Activated T-cell treated with anti-CD3 and anti-CD28 coated beads for 1 hour (primary cell): ENCODE results near the gene VEZT.
A peak's percentile ranks its signal among the peaks of the same experiment; 100 is the strongest.

ENCODE experiments used
- DNase-seq: peaks from one replicate; pipeline ENCODE4 v3.0.0-alpha.2; 2020; ENCODE audit warnings: low read depth

Gene VEZT

DNA sequence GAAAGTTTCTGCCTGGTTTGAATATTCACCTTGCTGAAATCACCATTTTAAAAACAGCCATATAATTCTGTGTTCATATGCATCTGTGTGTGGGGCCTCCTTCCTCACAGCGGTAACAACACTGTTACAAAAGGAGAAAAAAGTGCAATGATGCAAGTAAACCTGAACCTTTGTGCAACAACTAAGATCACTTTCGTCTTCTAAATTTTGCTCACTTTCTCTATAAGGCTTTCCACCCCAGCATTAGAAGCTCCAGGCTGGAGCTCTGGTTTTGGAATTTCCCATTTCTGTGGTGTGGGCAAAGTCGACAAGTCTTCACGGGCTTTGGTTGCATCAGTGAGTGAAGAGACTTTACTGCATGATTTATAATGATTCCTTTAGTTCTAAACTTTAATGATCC is 18.7 kb upstream of the VEZT start:
- DNase-seq: no peak

- no peak for DNase-seq
Observed at GRCh38 chr12:95200128-95200894, 17.3 kb upstream of the VEZT start.

DNA sequence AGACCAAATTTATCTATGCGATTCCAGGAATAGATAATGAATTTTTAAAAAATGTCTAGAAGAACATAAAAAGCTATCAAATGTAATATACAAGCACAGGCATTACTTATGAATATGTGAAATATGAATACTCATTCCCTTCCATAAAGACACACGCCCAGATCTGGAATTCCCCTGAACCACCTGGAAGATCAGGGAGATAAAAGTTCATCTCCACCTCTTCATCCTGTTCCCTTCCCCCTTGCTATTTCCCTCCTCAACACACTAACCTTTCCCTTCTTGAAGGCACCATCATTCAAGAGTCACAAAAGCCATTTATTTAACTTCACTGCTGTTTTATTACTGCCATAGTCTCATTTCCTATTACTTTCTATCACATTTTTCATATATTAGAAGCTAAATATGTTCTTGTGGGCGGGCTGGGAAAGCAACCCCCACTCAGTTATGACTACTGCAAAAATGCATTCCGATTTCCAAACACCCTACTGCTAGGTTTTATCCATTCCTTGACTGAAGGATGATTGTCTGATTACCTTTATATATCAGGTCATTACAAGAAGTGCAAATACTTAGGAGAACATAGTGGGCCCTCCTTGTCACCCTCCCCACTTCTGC is 16.4 kb upstream of the VEZT start:
- no peak for DNase-seq

DNA sequence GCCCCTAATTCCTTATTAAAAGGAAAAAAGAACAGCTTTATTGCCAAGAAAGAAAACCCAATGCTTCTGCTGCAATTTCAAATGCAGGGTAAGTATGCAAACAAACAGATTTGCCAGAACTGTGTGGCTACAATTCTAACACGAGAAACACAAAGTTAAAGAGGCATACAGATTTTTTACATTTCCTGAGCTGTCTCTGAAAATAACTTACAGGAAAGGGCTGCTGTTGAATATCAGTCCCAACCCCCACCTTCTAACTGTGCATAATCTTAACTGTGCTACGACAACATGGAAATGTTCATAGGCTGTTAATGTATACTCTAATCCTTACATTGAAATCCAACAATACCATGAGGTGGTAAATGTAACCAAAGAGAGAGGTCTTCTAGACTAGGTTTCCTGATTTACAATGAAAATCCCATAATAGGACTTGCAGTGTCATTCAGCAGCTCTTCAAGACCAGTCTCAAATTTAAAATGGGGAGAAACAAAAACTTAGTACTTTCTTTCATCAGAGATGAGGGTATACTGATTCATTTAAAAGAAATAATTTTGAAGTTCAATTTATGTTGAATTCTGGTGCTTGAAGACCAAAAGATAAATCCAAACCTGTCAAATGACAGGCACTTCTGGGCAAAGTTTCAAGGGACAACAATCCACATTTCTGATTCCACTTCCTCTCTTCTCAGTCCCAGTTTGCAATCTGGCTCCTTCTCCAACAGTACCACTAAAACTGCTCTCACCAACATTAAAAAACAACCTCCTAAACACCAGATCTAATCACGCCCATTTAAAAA is 14.7 kb upstream of the VEZT start:
- DNase-seq: no peak

GRCh38 chr12:95203487-95204030 is 14.0 kb upstream of the VEZT start:
- DNase-seq: no peak

- no peak for DNase-seq
Observed at GRCh38 chr12:95204141-95204866, 13.3 kb upstream of the VEZT start.

DNA sequence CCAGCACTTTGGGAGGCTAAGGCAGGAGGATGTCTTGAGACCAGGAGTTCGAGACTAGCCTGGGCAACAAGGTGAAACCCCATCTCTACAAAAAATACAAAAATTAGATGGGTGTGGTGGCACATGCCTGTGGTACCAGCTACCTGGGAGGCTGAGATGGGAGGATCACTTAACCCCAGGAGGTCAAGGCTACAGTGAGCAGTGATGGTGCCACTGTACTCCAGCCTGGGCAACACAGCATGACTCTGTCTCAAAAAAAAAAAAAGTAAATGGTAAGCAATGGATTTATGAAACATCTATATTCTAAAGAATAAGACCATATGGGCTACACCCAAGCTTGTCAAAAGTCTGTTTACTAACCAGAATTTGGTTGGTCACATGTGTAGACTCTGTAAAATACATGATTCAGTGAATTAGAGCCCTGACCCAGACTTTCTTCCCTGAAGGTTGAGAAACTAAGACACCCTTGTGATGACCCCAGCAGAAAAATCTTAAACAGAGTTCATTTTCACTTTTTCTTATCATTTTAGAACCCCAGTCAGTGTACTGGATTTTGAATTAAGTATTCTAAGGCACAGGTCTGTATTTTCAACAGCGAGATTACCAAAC is 12.5 kb upstream of the VEZT start:
- no peak for DNase-seq

DNA sequence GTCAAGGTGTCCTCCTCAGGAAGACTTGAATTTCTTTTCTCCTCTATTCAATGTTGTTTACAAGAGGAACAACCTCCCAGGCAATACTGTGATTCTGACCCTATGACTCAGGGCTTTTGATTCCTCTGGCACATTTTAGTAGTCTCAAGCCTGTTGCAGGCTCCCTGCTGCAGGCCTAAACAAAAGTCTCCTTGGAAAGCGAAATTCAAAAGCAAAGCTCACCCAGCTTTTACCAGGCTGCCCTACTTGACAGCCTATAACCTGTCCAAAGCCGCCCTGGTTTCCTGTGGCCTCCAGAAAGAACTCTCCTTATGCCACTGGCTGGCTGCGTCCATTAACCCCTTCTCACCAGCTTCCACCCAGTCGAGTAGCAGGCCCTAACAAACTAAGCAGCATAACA is 11.9 kb upstream of the VEZT start:
- DNase-seq: no peak

GRCh38 chr12:95206916-95207315 is 10.7 kb upstream of the VEZT start:
- no peak for DNase-seq

DNA sequence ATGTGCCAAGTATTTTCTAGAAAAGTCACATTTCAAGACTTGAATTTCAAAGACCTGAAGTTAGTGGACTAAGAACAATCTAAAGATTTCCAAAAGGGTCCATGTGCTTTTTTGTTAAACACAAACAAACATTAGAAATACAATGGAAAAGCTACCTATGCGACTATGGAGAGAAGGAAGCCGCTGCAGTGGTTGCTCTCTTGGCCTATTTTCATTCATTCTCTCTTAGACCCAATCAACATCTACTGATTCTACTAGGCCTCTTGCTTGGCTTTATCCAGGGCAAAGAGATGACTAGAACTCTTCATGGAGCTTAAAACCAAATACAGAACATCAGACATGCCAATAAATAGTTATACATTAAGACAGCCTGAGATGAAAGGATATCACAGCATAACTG is 10.2 kb upstream of the VEZT start:
- DNase-seq: no peak

DNA sequence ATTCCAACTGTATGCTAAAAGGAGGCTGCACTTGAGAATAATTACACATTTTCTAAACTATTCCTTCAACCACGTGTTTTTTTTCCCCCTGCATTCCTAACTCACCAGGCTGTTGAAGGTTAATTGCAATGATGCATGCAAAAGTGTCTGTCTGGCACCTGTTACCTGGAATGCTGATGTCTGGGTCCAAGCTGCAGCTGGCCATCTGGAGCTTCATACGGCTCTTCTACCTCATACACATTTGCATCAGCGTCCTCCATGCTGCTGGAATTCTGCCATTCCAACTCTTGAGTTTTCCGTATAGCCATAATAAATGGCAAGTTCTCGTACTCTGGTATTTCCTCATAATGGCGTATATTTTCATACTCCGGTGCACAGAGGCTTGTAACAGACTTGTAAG is 8.9 kb upstream of the VEZT start:
- DNase-seq: no peak

GRCh38 chr12:95212586-95212985 is 5.0 kb upstream of the VEZT start:
- no peak for DNase-seq

- no peak for DNase-seq
Observed at GRCh38 chr12:95213119-95213518, 4.5 kb upstream of the VEZT start.

DNA sequence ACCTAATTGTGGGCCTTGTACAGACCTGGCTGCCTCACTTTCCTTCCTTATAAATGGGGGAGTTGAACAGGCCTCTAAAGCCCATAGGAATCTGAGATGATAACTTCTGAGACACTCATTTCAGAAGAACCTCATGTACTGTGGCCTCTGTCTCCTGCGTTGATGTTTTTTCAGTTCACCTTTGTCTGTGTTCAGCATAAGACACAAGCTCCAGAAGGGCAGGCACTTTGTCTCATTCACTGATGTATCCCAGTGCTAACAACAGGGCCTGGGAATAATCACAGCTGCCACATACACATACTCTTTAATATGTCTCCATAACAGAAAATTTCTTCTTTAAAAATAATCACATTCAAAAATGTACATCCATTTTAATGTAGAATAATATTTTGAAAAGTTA is 3.7 kb upstream of the VEZT start:
- no peak for DNase-seq

DNA sequence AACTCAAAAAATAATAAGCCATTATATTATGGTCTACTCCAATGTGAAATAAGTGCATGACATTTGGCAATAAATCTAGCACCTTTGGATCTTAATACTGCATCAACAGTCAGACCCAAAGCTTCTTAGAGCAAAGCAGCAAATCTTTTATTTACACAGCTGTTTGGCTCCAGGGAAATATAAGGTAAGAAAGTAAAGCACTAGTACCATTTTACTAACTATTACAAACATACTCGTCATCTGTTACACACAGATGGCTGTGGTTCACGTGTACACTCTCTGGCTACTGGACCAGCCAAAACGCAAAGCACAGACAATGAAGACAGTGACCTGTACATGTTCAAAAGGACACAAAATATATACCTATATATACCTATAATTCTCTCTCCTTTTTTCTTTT is 3.1 kb upstream of the VEZT start:
- DNase-seq: no peak

DNA sequence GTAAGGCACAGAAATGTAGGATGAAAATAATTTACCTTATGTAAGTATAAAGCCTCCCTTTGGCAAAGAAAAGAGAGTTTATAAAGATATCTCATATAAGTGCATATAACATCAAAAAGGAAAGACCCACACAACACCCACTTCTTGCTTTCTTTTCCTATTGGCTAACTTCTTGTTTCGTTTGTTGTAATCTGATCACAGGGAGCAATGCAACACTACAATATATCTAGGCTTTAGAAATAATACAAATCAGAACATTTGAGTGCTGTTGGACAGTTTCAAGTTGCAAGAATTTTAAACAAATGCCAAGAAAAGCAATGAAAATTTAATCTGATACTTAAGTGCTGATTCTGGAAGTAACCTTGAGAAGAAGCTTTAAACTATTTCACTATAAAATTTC is 1.7 kb upstream of the VEZT start:
- no peak for DNase-seq

- no peak for DNase-seq
Observed at GRCh38 chr12:95216711-95217376, 763 bp upstream of the VEZT start.

DNA sequence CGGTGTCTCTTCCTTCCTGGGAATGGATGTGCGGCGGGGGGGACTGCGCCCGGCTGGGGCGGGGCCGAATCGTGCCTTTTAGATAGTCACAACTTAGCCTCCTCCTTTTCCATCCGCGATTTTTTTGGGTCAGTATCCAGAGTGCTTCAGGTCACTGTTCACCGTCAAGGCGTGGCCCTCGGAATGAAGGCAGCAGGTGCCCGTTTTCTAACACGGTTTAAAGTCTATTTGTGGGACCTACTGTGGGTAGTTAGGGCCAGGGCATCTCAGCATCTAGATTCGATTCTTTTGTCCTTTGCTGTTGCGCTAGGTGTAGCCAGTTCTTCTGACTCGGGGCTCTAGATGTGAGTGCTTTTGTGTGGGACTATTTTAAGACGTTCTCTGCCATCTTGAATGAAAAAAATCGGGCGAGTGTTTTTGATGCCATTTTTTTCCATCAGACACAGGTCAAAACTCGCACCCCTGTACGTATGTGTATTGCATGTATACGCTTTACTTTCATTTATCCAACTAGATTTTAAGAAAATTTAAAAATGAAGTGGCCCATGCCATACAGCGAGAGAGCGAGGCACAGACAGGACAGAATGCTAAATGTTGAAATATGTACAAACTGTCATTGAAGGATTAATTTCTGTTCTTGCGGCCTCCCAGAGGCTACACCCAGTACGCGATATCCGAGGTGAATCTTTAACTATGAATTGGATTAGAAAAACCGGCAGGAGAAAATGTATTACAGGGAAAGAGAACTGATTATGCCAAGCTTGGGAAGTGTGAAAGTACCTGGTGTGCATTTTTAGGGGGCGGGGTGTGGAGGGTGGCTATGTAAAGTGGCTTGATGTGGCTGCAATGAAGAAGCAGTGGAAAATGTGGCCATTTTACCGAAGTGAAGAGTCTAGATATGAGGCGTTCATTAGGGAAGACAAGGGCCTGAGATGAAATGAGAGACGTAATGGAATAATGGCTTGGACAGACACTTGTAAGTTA is 835 bp downstream of the VEZT start:
- DNase-seq: peak; percentile 13

- DNase-seq: no peak
Observed at GRCh38 chr12:95220190-95220589, 2.6 kb downstream of the VEZT start.

DNA sequence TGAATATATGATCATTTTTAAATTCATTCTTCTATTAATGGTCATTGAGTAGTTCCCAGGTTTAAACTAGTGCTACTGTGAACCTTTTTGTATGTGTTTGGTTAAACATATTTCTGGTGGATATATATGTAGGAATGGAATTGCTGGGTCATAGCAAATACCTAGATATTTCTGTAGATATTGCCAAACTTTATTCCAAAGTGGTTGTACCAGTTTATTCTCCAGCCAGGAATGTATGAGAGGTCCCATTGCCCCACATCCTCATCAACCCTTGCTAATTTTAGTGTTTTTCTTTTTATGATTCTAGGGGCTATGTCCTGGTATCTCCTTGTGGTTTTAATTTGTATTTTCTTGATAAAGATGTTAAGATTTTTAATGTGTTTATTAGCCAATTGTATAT is 3.1 kb downstream of the VEZT start:
- DNase-seq: no peak
